D721Med (cell line): ENCODE data around the gene TCAIM.
"Not testable (repeated sequence)": the region's sequence is repeated elsewhere in the genome, so short reads cannot be mapped to it uniquely, and the experiment has no call there.

ENCODE experiments used
- DNase-seq: peaks from one replicate; pipeline ENCODE4 v3.0.0; 2011; ENCODE audit warnings: low spot score; ENCODE audit not compliant: insufficient read length
- FAIRE-seq: peaks from 2 replicates; lab custom pipeline; 2011; peaks lifted over from hg19 to GRCh38; lab: Jason Lieb, UNC
- CTCF ChIP-seq: IDR thresholded peaks from 2 replicates; pipeline ENCODE4 v1.5.1; 2012; ENCODE audit warnings: mild to moderate bottlenecking, control low read depth; ENCODE audit not compliant: insufficient read depth; ENCODE audit errors: missing control alignments

The TCAIM gene

GRCh38 chr3:44343421-44343820 lies 4.9 kb downstream of the TCAIM start:
- DNase-seq = no peak
- FAIRE-seq = no peak
- no peak for TF ChIP-seq CTCF

- DNase-seq, FAIRE-seq: not testable (repeated sequence)
Observed at GRCh38 chr3:44346590-44346989, 8.0 kb downstream of the TCAIM start.

- FAIRE-seq = no peak
- no peak for DNase-seq
- TF ChIP-seq CTCF = no peak
Observed at GRCh38 chr3:44348993-44349392, 10.4 kb downstream of the TCAIM start.

DNA sequence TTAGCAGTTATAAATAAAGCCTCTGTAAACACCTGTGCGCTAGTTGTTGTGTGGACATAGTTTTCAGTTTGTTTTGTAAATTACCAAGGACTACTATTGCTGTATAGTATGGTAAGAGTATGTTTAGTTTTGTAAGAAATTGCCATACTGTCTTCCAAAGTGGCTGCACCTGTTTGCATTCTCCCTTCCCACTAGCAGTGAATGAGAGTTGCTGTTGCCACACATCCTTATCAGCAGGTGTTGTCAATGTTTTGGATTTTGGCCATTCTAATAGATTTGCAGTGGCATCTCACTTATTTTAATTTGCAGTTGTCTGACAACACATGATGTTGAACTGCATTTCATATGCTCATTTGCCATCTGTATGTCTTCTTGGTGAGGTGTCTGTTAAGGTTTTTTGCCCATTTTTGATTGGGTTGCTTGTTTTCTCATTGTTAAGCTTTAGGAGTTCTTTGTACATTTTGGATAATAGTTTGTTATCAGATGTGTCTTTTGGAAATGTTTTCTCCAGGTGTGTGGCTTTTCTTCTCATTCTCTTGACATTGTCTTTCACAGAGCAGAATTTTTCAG lies 14.9 kb downstream of the TCAIM start:
- no peak for TF ChIP-seq CTCF

DNA sequence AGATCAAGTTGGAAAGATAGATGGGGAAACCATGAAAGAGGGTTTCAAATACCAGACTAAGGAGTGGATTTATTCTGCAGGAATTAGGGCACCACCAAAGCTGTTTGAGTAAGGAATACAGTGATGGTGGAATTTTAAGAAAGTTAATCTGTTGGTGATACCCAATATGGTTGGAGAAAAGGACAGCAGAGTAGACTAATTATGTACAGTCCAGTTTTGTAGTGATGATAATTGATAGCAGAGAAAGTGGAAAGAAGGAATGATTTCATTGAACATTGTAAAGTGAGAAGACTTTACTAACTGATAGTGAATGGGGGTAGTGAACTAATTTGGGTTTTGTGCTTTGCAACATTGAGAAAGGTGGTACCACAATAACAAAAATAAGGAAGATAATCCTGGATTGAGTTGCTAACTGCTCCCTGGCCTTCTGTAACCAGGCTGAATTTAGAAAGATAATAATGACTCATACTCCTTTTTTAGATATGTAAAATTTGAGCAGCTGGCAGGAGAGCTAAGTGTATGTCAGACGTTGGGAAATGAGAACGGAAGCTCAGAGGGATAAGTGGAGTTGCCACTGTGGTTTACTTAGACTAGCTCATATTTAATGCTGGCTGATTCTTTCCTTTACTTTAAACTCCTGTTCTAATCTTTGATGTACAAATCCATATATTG lies 16.9 kb downstream of the TCAIM start:
- FAIRE-seq (no peak), DNase-seq (no peak)
- no peak for TF ChIP-seq CTCF

More for the DNA sequence above, 14.9 kb downstream of the TCAIM start:
- FAIRE-seq (no peak), DNase-seq (no peak)

DNA sequence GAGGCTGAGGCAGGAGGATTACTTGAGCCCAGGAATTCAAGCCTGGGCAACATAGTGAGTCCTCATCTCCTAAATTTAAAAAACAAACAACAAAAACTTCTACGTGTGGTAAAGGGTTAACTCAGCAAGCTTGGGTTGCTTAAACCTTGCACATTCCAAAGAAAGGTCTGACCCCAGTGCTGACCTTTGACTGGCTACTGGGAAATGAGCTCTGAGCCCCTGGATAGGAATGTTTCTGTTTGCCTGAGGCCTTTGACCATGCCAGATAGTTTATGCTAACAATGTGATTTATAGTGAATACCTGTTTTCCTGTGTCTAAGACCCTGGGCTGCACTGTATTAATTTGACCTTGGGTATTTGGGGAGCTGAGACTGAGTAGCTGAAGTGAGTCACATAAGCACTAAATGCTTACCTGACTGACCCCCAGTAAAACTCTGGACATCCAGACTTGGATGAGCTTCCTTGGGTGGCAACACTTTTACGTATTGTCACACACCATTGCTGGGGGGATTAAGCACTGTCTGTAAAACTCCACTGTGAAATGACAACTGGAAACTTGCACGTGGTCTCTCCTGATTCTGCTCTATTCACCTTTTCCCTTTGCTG lies 20.7 kb downstream of the TCAIM start:
- TF ChIP-seq CTCF = no peak
- DNase-seq = no peak
- no peak for FAIRE-seq

DNA sequence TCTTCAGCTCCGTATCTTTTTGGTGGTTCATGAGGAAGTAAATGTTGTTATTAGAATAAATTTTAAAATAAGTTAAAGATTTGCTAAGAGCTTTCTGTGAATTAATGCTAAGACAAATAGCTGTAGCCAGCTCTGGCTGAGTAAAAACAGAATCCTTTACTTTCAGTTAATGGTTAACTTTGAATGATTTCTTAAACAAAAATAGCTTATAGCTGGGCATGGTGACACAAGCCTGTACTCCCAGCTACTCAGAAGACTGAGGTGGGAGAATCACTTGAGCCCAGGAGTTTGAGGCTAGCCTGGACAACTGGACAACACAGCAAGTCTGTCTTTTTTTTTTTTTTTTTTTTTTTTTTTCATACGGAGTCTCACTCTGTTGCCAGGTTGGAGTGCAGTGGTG lies 25.0 kb downstream of the TCAIM start:
- no peak for TF ChIP-seq CTCF
- FAIRE-seq (no peak), DNase-seq (no peak)
